NCI-H446 (cell line): ENCODE results near the gene ETV4.

ENCODE experiments used
- DNase-seq, 2 experiments: peaks; one replicate each; lab custom pipeline; 2025; lab: John Stamatoyannopoulos, UW

Gene ETV4

GRCh38 chr17:43546319-43547188, at the start of gene ETV4:
ETV4 (minus strand) TSS chr17:43546340; CDS start chr17:43545617, 723 bp downstream.
- DNase-seq = peak; percentile 49 to 88

- DNase-seq = no peak
Observed at GRCh38 chr17:43595466-43595865, 49.3 kb upstream of the ETV4 start.

- peak in 1 of 2 experiments; percentile 50 for DNase-seq
Observed at GRCh38 chr17:43591779-43592562, 45.8 kb upstream of the ETV4 start.

- no peak for DNase-seq
Observed at GRCh38 chr17:43591001-43591400, 44.9 kb upstream of the ETV4 start.

- DNase-seq = no peak
Observed at GRCh38 chr17:43588664-43589435, 42.7 kb upstream of the ETV4 start.

GRCh38 chr17:43588121-43588520, 42.0 kb upstream of the ETV4 start:
- DNase-seq = no peak

GRCh38 chr17:43587647-43588046, 41.5 kb upstream of the ETV4 start:
- no peak for DNase-seq

GRCh38 chr17:43584666-43585102, 38.5 kb upstream of the ETV4 start:
- no peak for DNase-seq

GRCh38 chr17:43583332-43583731, 37.2 kb upstream of the ETV4 start:
- no peak for DNase-seq

GRCh38 chr17:43581613-43582012, 35.5 kb upstream of the ETV4 start:
- DNase-seq = no peak

GRCh38 chr17:43581130-43581529, 35.0 kb upstream of the ETV4 start:
- DNase-seq = no peak

GRCh38 chr17:43579566-43580140, 33.5 kb upstream of the ETV4 start:
- DNase-seq = no peak

GRCh38 chr17:43578699-43579565, 32.8 kb upstream of the ETV4 start:
- DNase-seq = no peak

GRCh38 chr17:43578404-43578698, 32.2 kb upstream of the ETV4 start:
- no peak for DNase-seq

GRCh38 chr17:43577664-43578403, 31.7 kb upstream of the ETV4 start:
- DNase-seq = no peak

GRCh38 chr17:43576563-43577229, 30.6 kb upstream of the ETV4 start:
- peak; percentile 35 to 76 for DNase-seq

- DNase-seq = no peak
Observed at GRCh38 chr17:43574896-43575525, 28.9 kb upstream of the ETV4 start.

- DNase-seq = no peak
Observed at GRCh38 chr17:43574348-43574747, 28.2 kb upstream of the ETV4 start.

- DNase-seq = no peak
Observed at GRCh38 chr17:43573579-43574321, 27.6 kb upstream of the ETV4 start.
